Naive thymus-derived CD4-positive, alpha-beta T cell (primary cell): ENCODE measurements around the gene MND1. TPM values are rescaled to one million over a fixed set of nuclear protein-coding genes. Genes with fewer than 3 reads are reported as not detected.

Experiments
- ATAC-seq: fragments of 150-1000 bp; cut with Tn5 transposase; 2 replicates; pipeline ENCODE4 v1.10.0; 2021; ENCODE audit warnings: mild to moderate bottlenecking, moderate library complexity
- CTCF ChIA-PET: fragments of 350-600 bp; sonication (Branson Sonifier 250); formaldehyde crosslinking; loops from one replicate; lab custom pipeline; 2021; ENCODE audit warnings: antibody characterized with exemption; lab: Charles Lee
- POLR2A ChIA-PET: fragments of 350-600 bp; sonication (Branson Sonifier 250); formaldehyde crosslinking; loops from one replicate; lab custom pipeline; 2021; ENCODE audit warnings: antibody characterized with exemption, inconsistent platforms; lab: Charles Lee
- DNase-seq, 9 donors: peaks; one replicate each; pipeline versions ENCODE4 v3.0.0 to v3.0.0-alpha.2; 2020 to 2022; ENCODE audit warnings: mixed read lengths in 1 of 9
- H3K27ac ChIP-seq: one replicate; pipeline ENCODE4 v1.7.0; 2013; ENCODE audit warnings: mild to moderate bottlenecking, low read depth, low read length, moderate library complexity
- H3K27me3 ChIP-seq, 2 donors: one replicate each; pipeline ENCODE4 v1.7.0; 2013; ENCODE audit warnings: low read length in 2 of 2, mild to moderate bottlenecking in 2 of 2, moderate library complexity in 2 of 2; ENCODE audit not compliant: control insufficient read depth in 2 of 2, insufficient read depth in 2 of 2
- H3K36me3 ChIP-seq, 3 experiments: 1 replicate in 2 of 3; 2 replicates in 1 of 3; pipeline ENCODE4 v1.7.0; 2013; ENCODE audit warnings: low read length in 3 of 3, mild to moderate bottlenecking in 3 of 3, moderate library complexity in 1 of 3; ENCODE audit not compliant: insufficient read depth in 3 of 3, control insufficient read depth in 2 of 3
- H3K4me1 ChIP-seq, 2 donors: one replicate each; pipeline ENCODE4 v1.7.0; 2013; ENCODE audit warnings: low read length in 2 of 2, mild to moderate bottlenecking in 2 of 2, moderate library complexity in 1 of 2; ENCODE audit not compliant: control insufficient read depth in 2 of 2, insufficient read depth in 2 of 2
- H3K4me3 ChIP-seq: 2 replicates; pipeline ENCODE4 v1.7.0; 2013; ENCODE audit warnings: mild to moderate bottlenecking, low read length
- H3K9me3 ChIP-seq, 3 experiments: 1 replicate in 2 of 3; 2 replicates in 1 of 3; pipeline ENCODE4 v1.7.0; 2013; ENCODE audit warnings: low read length in 3 of 3; ENCODE audit not compliant: control insufficient read depth in 2 of 3
- H3K27ac Mint-ChIP-seq, 9 donors: one replicate each; pipeline ENCODE4 v1.8.0; 2020 to 2022; ENCODE audit warnings: mixed read lengths in 9 of 9, mild to moderate bottlenecking in 8 of 9, moderate library complexity in 5 of 9, inconsistent platforms in 2 of 9
- H3K27me3 Mint-ChIP-seq, 5 donors: one replicate each; pipeline ENCODE4 v1.8.0; 2021 to 2022; ENCODE audit warnings: mixed read lengths in 5 of 5, mild to moderate bottlenecking in 1 of 5
- H3K36me3 Mint-ChIP-seq, 5 donors: one replicate each; pipeline ENCODE4 v1.8.0; 2020 to 2022; ENCODE audit warnings: mixed read lengths in 5 of 5, mild to moderate bottlenecking in 3 of 5, inconsistent platforms in 1 of 5
- H3K4me1 Mint-ChIP-seq, 7 donors: one replicate each; pipeline ENCODE4 v1.8.0; 2020 to 2022; ENCODE audit warnings: mixed read lengths in 7 of 7, mild to moderate bottlenecking in 3 of 7, inconsistent platforms in 1 of 7
- H3K4me3 Mint-ChIP-seq, 10 donors: one replicate each; pipeline ENCODE4 v1.8.0; 2020 to 2022; ENCODE audit warnings: mild to moderate bottlenecking in 10 of 10, mixed read lengths in 10 of 10, moderate library complexity in 6 of 10, inconsistent platforms in 2 of 10
- H3K9me3 Mint-ChIP-seq, 11 donors: one replicate each; pipeline ENCODE4 v1.8.0; 2020 to 2022; ENCODE audit warnings: mixed read lengths in 11 of 11, mild to moderate bottlenecking in 4 of 11, inconsistent platforms in 1 of 11, moderate library complexity in 1 of 11
- intact Hi-C, 2 donors: fragments of 100-400 bp; cut with micrococcal nuclease; formaldehyde crosslinking; loops; one replicate each; pipeline ENCODE4 v1.15.1; 2023
- polyA plus RNA-seq, 2 donors: library from polyadenylated mRNA; unstranded; fragments of 300-500 nt; fragmentation: Illumina TruSeq; gene quantifications; one replicate each; pipeline ENCODE4 v1.2.3, GENCODE V29; 2021
- total RNA-seq, 6 experiments: library from RNA in 5 of 6; stranded (reverse) in 5 of 6; gene quantifications; 1 replicate in 5 of 6; 2 replicates in 1 of 6; pipeline ENCODE4 v1.2.3 and lab custom pipeline; 2021 to 2026

MND1 gene
- total and polyA plus RNA-seq, 7 experiments from 2014 or later, result 0.75 to 13.5 TPM; not detected in 5

DNA sequence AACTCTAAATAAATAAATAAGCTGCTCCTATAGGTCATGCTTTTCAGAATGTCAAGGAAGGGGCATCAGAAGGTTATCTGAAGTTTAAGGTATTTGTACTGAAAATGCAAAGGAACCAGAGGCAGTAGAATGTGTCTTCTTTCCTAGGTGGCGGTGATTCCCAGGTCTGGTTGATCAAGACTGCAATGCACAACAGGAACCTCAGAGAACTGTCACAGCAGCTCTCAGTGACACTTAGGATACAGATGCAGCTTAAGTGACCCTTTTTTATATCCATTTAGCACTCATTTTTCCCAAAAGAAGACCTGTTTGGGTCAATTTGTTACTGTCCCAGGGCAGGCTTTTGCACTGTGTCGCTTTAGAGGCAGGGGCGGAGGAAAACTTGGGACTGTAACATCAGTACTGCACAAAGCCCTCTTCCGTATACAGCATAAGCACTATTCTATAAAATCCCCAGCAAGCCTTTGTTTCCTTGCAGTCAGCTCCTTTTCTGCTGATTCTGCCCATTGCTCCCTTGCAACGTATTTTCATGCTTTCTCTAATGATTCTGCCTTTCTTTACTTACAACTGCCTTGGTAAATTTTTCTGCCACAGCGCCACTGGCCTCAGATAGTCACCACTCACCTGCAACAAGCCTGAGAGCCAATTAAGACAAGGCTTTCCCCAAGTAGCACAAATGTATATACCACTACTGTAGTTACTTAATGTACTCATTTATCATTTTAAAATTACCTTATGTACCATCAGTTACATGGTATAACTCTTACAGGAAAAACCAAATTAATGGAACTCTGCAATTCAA is 1.5 kb upstream of the MND1 start:
- Histone ChIP-seq H3K27ac (no peak overlapping the region), H3K4me1 (peaks cover 0 to 8% of the 10 kb centered on the region in 2 donors), H3K27me3 (no peaks in the 10 kb centered on the region), H3K36me3 (no peaks in the 10 kb centered on the region), H3K9me3 (no peaks in the 10 kb centered on the region), H3K4me3 (no peak overlapping the region)
- Mint-ChIP-seq H3K4me3 (peak overlapping the region in 5 of 10 donors; percentile 27 to 59 (median 53)), H3K27ac (peak overlapping the region in 2 of 9 donors; percentile 28 to 38), H3K27me3 (peaks cover 0 to 23% (median 6%) of the 10 kb centered on the region in 5 donors), H3K9me3 (no peaks in the 10 kb centered on the region), H3K36me3 (no peaks in the 10 kb centered on the region), H3K4me1 (peaks cover 4 to 34% (median 22%) of the 10 kb centered on the region in 7 donors)
- no peak for DNase-seq
- POLR2A ChIA-PET, result no interaction called here
- CTCF ChIA-PET, result interaction anchor here (0.7 to 2.0 kb wide), 8 partner anchors 20 to 407 kb away, joined by 3 to 14 read pairs (median 4); no protein-coding TSS in a partner anchor
- no peak for ATAC-seq
- intact Hi-C loops, result loop anchor here in 1 of 2 donors (10.0 kb wide), 1 partner anchor 1212 kb away; the partner anchor contains the start of gene PLRG1

GRCh38 chr4:153345012-153345981 is 809 bp downstream of the MND1 start:
- intact Hi-C loops, result loop anchor here (1.0 to 10.0 kb wide), 15 partner anchors 81 to 1210 kb away; partner anchors contain the start of genes PLRG1 (in 1 of the 2) and TMEM131L (in 1 of the 2)
- Mint-ChIP-seq H3K27me3 (peaks cover 0 to 17% (median 5%) of the 10 kb centered on the region in 5 donors), H3K4me1 (peaks cover 4 to 48% (median 31%) of the 10 kb centered on the region in 7 donors), H3K4me3 (peak overlapping the region; percentile 89 to 97 (median 94)), H3K9me3 (no peaks in the 10 kb centered on the region), H3K36me3 (peaks cover 0 to 6% (median 0%) of the 10 kb centered on the region in 5 donors), H3K27ac (peak overlapping the region; percentile 26 to 90 (median 76))
- no peaks in the 10 kb centered on the region for H3K36me3 ChIP-seq
- H3K4me3 ChIP-seq, result peak overlapping the region; percentile 58
- peak; percentile 12 to 66 (median 50) for DNase-seq
- no peaks in the 10 kb centered on the region for H3K27me3 ChIP-seq
- POLR2A ChIA-PET, result interaction anchor here (0.6 to 3.4 kb wide), 12 partner anchors 9 to 403 kb away, joined by 3 to 13 read pairs (median 4); no protein-coding TSS in a partner anchor
- ATAC-seq, result peak; percentile 58
- H3K27ac ChIP-seq, result peak overlapping the region; percentile 60
- no peaks in the 10 kb centered on the region for H3K9me3 ChIP-seq
- CTCF ChIA-PET, result interaction anchor here (0.6 to 3.6 kb wide), 22 partner anchors 9 to 405 kb away, joined by 3 to 32 read pairs (median 4); partner anchors contain the start of gene TMEM131L
- H3K4me1 ChIP-seq, result peaks cover 0 to 8% of the 10 kb centered on the region in 2 donors

GRCh38 chr4:153346031-153346430 is 1.5 kb downstream of the MND1 start:
- intact Hi-C loops, result loop anchor here in 1 of 2 donors (5.0 to 10.0 kb wide), 2 partner anchors 1011 to 1209 kb away; partner anchors contain the start of gene PLRG1
- no peaks in the 10 kb centered on the region for H3K27me3 ChIP-seq
- peaks cover 0 to 8% of the 10 kb centered on the region in 2 donors for H3K4me1 ChIP-seq
- no peak for DNase-seq
- ChIA-PET CTCF (interaction anchor here (0.6 to 3.6 kb wide), 19 partner anchors 17 to 404 kb away, joined by 3 to 32 read pairs (median 3); partner anchors contain the start of gene TMEM131L), POLR2A (interaction anchor here (0.7 to 3.4 kb wide), 10 partner anchors 8 to 228 kb away, joined by 3 to 13 read pairs (median 5); no protein-coding TSS in a partner anchor)
- peaks cover 0 to 7% (median 0%) of the 10 kb centered on the region in 5 donors for H3K36me3 Mint-ChIP-seq
- H3K36me3 ChIP-seq, result no peaks in the 10 kb centered on the region
- H3K4me3 Mint-ChIP-seq, result peak overlapping the region in 9 of 10 donors; percentile 89 to 97 (median 93)
- H3K4me3 ChIP-seq, result no peak overlapping the region
- H3K27ac ChIP-seq, result no peak overlapping the region
- H3K4me1 Mint-ChIP-seq, result peaks cover 4 to 50% (median 32%) of the 10 kb centered on the region in 7 donors
- peaks cover 0 to 16% (median 5%) of the 10 kb centered on the region in 5 donors for H3K27me3 Mint-ChIP-seq
- no peak for ATAC-seq
- no peaks in the 10 kb centered on the region for H3K9me3 Mint-ChIP-seq
- no peaks in the 10 kb centered on the region for H3K9me3 ChIP-seq
- peak overlapping the region in 3 of 9 donors; percentile 76 to 81 (median 78) for H3K27ac Mint-ChIP-seq

DNA sequence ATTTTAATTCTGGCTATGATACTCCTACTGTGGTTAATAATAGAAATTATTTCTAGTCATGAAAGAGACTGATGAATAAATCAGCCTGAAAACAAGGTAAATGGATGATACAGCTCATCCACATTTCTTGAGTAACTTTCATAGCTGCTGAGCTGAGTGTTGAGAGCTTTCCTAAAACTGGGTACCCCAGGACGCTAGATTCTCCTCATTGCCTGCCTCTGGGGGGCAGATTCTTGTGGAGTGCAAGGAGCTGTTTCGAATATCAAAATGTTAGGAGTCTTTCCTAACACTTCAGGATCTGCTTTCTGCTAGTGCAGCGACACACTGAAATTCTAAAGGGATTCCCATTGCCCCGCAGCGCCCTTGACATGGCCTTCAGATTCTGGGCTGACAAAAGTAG is 2.1 kb downstream of the MND1 start:
- H3K4me1 Mint-ChIP-seq, result peaks cover 4 to 46% (median 32%) of the 10 kb centered on the region in 7 donors
- intact Hi-C loops, result loop anchor here in 1 of 2 donors (5.0 to 10.0 kb wide), 2 partner anchors 1011 to 1208 kb away; partner anchors contain the start of gene PLRG1
- Histone ChIP-seq H3K4me1 (peaks cover 0 to 8% of the 10 kb centered on the region in 2 donors), H3K27ac (no peak overlapping the region), H3K27me3 (no peaks in the 10 kb centered on the region), H3K4me3 (no peak overlapping the region), H3K36me3 (no peaks in the 10 kb centered on the region), H3K9me3 (no peaks in the 10 kb centered on the region)
- DNase-seq (no peak), ATAC-seq (no peak)
- H3K27me3 Mint-ChIP-seq, result peaks cover 0 to 11% (median 5%) of the 10 kb centered on the region in 5 donors
- CTCF ChIA-PET, result interaction anchor here (0.6 to 3.6 kb wide), 12 partner anchors 17 to 1221 kb away, joined by 3 to 32 read pairs (median 8); partner anchors contain the start of gene TMEM131L
- peak overlapping the region in 3 of 10 donors; percentile 14 to 92 (median 18) for H3K4me3 Mint-ChIP-seq
- POLR2A ChIA-PET, result interaction anchor here (0.6 to 3.4 kb wide), 8 partner anchors 8 to 227 kb away, joined by 3 to 13 read pairs (median 4); no protein-coding TSS in a partner anchor
- no peaks in the 10 kb centered on the region for H3K9me3 Mint-ChIP-seq
- H3K36me3 Mint-ChIP-seq, result peaks cover 0 to 7% (median 0%) of the 10 kb centered on the region in 5 donors
- peak overlapping the region in 1 of 9 donors; percentile 15 for H3K27ac Mint-ChIP-seq

DNA sequence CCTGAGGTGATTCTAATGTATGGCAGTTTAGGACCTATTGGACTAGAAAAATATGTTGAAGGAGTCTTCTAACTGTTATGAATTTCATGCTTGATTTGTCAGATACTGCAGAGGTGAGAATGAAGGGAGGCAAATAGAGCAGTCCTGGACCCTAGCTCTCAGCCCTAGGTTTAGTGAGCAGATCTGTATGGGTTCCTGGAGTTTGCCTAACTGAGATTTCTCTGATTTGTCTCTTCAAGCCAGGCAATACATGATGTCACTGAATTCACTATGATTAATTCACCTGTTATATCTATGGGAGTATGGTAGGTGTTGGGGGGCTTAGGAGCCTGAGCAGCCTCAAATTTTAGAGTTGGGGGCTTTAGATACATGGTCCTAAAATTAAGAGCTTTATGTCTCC is 2.6 kb downstream of the MND1 start:
- no peak overlapping the region for H3K27ac ChIP-seq
- Mint-ChIP-seq H3K9me3 (no peaks in the 10 kb centered on the region), H3K4me1 (peaks cover 4 to 45% (median 32%) of the 10 kb centered on the region in 7 donors), H3K4me3 (no peak overlapping the region), H3K27ac (peak overlapping the region in 3 of 9 donors; percentile 1 to 46 (median 38)), H3K36me3 (peaks cover 0 to 7% (median 0%) of the 10 kb centered on the region in 5 donors), H3K27me3 (peaks cover 0 to 8% (median 4%) of the 10 kb centered on the region in 5 donors)
- CTCF ChIA-PET, result interaction anchor here (0.5 to 3.6 kb wide), 5 partner anchors 86 to 1220 kb away, joined by 3 to 32 read pairs (median 13); no protein-coding TSS in a partner anchor
- H3K27me3 ChIP-seq, result no peaks in the 10 kb centered on the region
- no peaks in the 10 kb centered on the region for H3K36me3 ChIP-seq
- H3K4me1 ChIP-seq, result peaks cover 0 to 8% of the 10 kb centered on the region in 2 donors
- H3K4me3 ChIP-seq, result no peak overlapping the region
- intact Hi-C loops, result loop anchor here in 1 of 2 donors (5.0 to 10.0 kb wide), 2 partner anchors 1010 to 1208 kb away; partner anchors contain the start of gene PLRG1
- no peak for ATAC-seq
- POLR2A ChIA-PET, result interaction anchor here (0.6 to 3.4 kb wide), 4 partner anchors 82 to 226 kb away, joined by 3 to 13 read pairs (median 6); no protein-coding TSS in a partner anchor
- DNase-seq, result no peak
- H3K9me3 ChIP-seq, result no peaks in the 10 kb centered on the region
